NCI-H1694 treated with DMSO at 0.1 percent for 48 hours (cell line): Measurements from ENCODE around the gene EEFSEC.

Experiments used
- DNase-seq: peaks from one replicate; lab custom pipeline; 2025; lab: John Stamatoyannopoulos, UW

Gene EEFSEC

GRCh38 chr3:128185630-128186447, 32.6 kb downstream of the EEFSEC start:
- no peak for DNase-seq

- no peak for DNase-seq
Observed at GRCh38 chr3:128187495-128187894, 34.2 kb downstream of the EEFSEC start.

GRCh38 chr3:128188326-128188725, 35.0 kb downstream of the EEFSEC start:
- no peak for DNase-seq

- DNase-seq, result no peak
Observed at GRCh38 chr3:128188956-128189355, 35.7 kb downstream of the EEFSEC start.

GRCh38 chr3:128190501-128190900, 37.2 kb downstream of the EEFSEC start:
- no peak for DNase-seq

GRCh38 chr3:128192131-128192530, 38.9 kb downstream of the EEFSEC start:
- no peak for DNase-seq

- no peak for DNase-seq
Observed at GRCh38 chr3:128193168-128193567, 39.9 kb downstream of the EEFSEC start.

- no peak for DNase-seq
Observed at GRCh38 chr3:128194843-128195242, 41.6 kb downstream of the EEFSEC start.

- DNase-seq, result no peak
Observed at GRCh38 chr3:128195369-128195768, 42.1 kb downstream of the EEFSEC start.

GRCh38 chr3:128195802-128196201, 42.5 kb downstream of the EEFSEC start:
- no peak for DNase-seq

- no peak for DNase-seq
Observed at GRCh38 chr3:128196647-128197046, 43.4 kb downstream of the EEFSEC start.

- no peak for DNase-seq
Observed at GRCh38 chr3:128197855-128198254, 44.6 kb downstream of the EEFSEC start.

- no peak for DNase-seq
Observed at GRCh38 chr3:128198313-128198712, 45.0 kb downstream of the EEFSEC start.

GRCh38 chr3:128199110-128199509, 45.8 kb downstream of the EEFSEC start:
- no peak for DNase-seq

GRCh38 chr3:128201158-128201755, 48.0 kb downstream of the EEFSEC start:
- DNase-seq, result no peak

- no peak for DNase-seq
Observed at GRCh38 chr3:128203169-128203568, 49.9 kb downstream of the EEFSEC start.

- no peak for DNase-seq
Observed at GRCh38 chr3:128205558-128206145, 52.4 kb downstream of the EEFSEC start.

- no peak for DNase-seq
Observed at GRCh38 chr3:128207951-128208350, 54.7 kb downstream of the EEFSEC start.

GRCh38 chr3:128210711-128211110, 57.4 kb downstream of the EEFSEC start:
- DNase-seq, result no peak

- no peak for DNase-seq
Observed at GRCh38 chr3:128214056-128214455, 60.8 kb downstream of the EEFSEC start.

- DNase-seq, result no peak
Observed at GRCh38 chr3:128215290-128215689, 62.0 kb downstream of the EEFSEC start.

GRCh38 chr3:128215800-128216495, 62.7 kb downstream of the EEFSEC start:
- DNase-seq, result no peak
